H7 (cell line): ENCODE measurements around the gene ROR1. TPM values are rescaled to one million over a fixed set of nuclear protein-coding genes. Genes with fewer than 3 reads are reported as not detected.

Source experiments
- total RNA-seq: library from RNA; depleted of rRNA; stranded (reverse); fragments of >200 nt; shearing (Covaris generic); gene quantifications from 2 replicates; pipeline ENCODE4 v1.2.3, GENCODE V29; 2014; rRNA removed

ROR1 gene
- total RNA-seq, 1 experiment from 2014 or later: 63.4 TPM

Other genes with a start within 250 kb of the ROR1 start
- 170 and 234 TPM in 2 replicates for gene PGM1, start 180.6 kb upstream of the ROR1 start, total RNA-seq